OCI-LY1 (cell line): ENCODE data around the gene DDX3X.

Source experiments
- CTCF ChIP-seq: fragments of 200-600 bp; sonication (generic), shearing (Covaris generic); IDR thresholded peaks from 2 replicates; pipeline ENCODE4 v1.5.1; 2017; ENCODE audit warnings: mild to moderate bottlenecking, antibody characterized with exemption, low read length, moderate library complexity, mixed read lengths
- EZH2 ChIP-seq: fragments of 200-600 bp; sonication (generic), shearing (Covaris generic); IDR thresholded peaks from 2 replicates; pipeline ENCODE4 v1.8.0; 2017; ENCODE audit warnings: borderline replicate concordance, mixed run types, mild to moderate bottlenecking, antibody characterized with exemption, low read length, moderate library complexity, mixed read lengths

- TF ChIP-seq CTCF (no peak), EZH2 (no peak)
Measured at GRCh38 chrX:41288641-41289040, 45.3 kb upstream of the DDX3X start.
